ENCODE data around the gene HGD. TPM values are rescaled to one million over a fixed set of nuclear protein-coding genes. Genes with fewer than 3 reads are reported as not detected.

The HGD gene
- total and polyA plus RNA-seq, 2 of the 13 experiments (the other 11 are each of a cell fraction or from before 2014, with no cell fraction given), result 265 to 398 TPM

GRCh38 chr3:120596116-120596852, 85.8 kb downstream of the HGD start, which contains the start of gene NDUFB4 (continued):
- TF ChIP-seq ZNF839 (CRISPR knock-in tag; IDR thresholded peaks at IDR 0.05; ENCODE audit: borderline replicate concordance), result no peak
- no peak for TF ChIP-seq GPN1 (CRISPR knock-in tag; IDR thresholded peaks at IDR 0.05; ENCODE audit: borderline replicate concordance)
- TF ChIP-seq POLR2A (IDR thresholded peaks at IDR 0.05; ENCODE audit: insufficient read depth in 1 of 2, low read depth in 2 of 2, low read length in 2 of 2), result peak; percentile 81 to 88
- TF ChIP-seq ZNF768 (CRISPR knock-in tag; IDR thresholded peaks at IDR 0.05), result peak; percentile 6; the same call in 1 of the 2 replicates
- no peak for TF ChIP-seq ZBTB7A (CRISPR knock-in tag; IDR thresholded peaks at IDR 0.05)
- TF ChIP-seq STAT5B (CRISPR knock-in tag; IDR thresholded peaks at IDR 0.05), result no peak
- TF ChIP-seq ZNF564 (CRISPR knock-in tag; IDR thresholded peaks at IDR 0.05), result no peak
- TF ChIP-seq NFAT5 (CRISPR knock-in tag; IDR thresholded peaks at IDR 0.05), result no peak
- TF ChIP-seq SETDB1 (CRISPR knock-in tag; IDR thresholded peaks at IDR 0.05; ENCODE audit: borderline replicate concordance), result no peak
- TF ChIP-seq, protein P1, sequence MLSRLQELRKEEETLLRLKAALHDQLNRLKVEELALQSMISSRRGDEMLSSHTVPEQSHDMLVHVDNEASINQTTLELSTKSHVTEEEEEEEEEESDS (CRISPR knock-in tag; IDR thresholded peaks at IDR 0.05; ENCODE audit: borderline replicate concordance), result no peak
- 0 out of 2 replicates have a peak, but pooled peaks have one; percentile 22 for TF ChIP-seq HDAC2 (CRISPR knock-in tag; IDR thresholded peaks at IDR 0.05)
- TF ChIP-seq AGO2 (optimal IDR thresholded peaks at IDR 0.05; ENCODE audit: low read depth, low read length), result peak; percentile 41
- TF ChIP-seq CSRNP1 (CRISPR knock-in tag; IDR thresholded peaks at IDR 0.05), result peak; percentile 48; the same call in 1 of the 2 replicates
- TF ChIP-seq, protein P2, sequence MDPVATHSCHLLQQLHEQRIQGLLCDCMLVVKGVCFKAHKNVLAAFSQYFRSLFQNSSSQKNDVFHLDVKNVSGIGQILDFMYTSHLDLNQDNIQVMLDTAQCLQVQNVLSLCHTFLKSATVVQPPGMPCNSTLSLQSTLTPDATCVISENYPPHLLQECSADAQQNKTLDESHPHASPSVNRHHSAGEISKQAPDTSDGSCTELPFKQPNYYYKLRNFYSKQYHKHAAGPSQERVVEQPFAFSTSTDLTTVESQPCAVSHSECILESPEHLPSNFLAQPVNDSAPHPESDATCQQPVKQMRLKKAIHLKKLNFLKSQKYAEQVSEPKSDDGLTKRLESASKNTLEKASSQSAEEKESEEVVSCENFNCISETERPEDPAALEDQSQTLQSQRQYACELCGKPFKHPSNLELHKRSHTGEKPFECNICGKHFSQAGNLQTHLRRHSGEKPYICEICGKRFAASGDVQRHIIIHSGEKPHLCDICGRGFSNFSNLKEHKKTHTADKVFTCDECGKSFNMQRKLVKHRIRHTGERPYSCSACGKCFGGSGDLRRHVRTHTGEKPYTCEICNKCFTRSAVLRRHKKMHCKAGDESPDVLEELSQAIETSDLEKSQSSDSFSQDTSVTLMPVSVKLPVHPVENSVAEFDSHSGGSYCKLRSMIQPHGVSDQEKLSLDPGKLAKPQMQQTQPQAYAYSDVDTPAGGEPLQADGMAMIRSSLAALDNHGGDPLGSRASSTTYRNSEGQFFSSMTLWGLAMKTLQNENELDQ (CRISPR knock-in tag; IDR thresholded peaks at IDR 0.05; ENCODE audit: borderline replicate concordance), result no peak
- TF ChIP-seq ZNF660 (CRISPR knock-in tag; IDR thresholded peaks at IDR 0.05; ENCODE audit: borderline replicate concordance, low read depth), result no peak
- no peak for TF ChIP-seq JUND (CRISPR knock-in tag; IDR thresholded peaks at IDR 0.05)
- TF ChIP-seq, protein P3, sequence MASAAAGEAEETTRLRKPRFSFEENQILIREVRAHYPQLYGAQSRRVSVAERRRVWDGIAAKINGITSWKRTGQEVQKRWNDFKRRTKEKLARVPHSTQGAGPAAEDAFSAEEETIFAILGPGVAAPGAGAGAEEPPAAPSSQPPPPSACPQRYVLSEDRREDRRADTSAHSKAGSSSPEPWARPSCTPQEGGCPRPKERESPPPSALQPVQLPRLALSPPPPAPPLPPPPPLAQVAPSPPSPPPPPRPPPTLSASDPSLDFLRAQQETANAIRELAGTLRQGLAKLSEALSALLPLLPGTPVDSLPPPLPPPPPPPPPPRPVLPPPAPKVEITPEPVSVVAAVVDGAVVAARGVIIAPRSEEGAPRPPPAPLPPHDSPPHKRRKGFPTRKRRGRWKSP (CRISPR knock-in tag; IDR thresholded peaks at IDR 0.05), result peak; percentile 78

All from HepG2 (cell line).